22Rv1 (cell line): ENCODE measurements around the gene PYCARD.

Source experiments
- CTCF ChIP-seq: fragments of 450-650 bp; IDR thresholded peaks from 2 replicates; pipeline ENCODE4 v1.5.1; 2017; ENCODE audit warnings: mild to moderate bottlenecking
- ZFX ChIP-seq: fragments of 450-650 bp; IDR thresholded peaks from 2 replicates; pipeline ENCODE4 v1.6.1; 2017; ENCODE audit warnings: antibody characterized with exemption, borderline replicate concordance

GRCh38 chr16:31250782-31251384 is 48.3 kb upstream of the PYCARD start:
- no peak for TF ChIP-seq CTCF
- TF ChIP-seq ZFX, result no peak
